K562 (cell line): ENCODE data around the gene PLEK2. TPM values are rescaled to one million over a fixed set of nuclear protein-coding genes. Genes with fewer than 3 reads are reported as not detected.
A peak's percentile ranks its signal among the peaks of the same experiment; 100 is the strongest.

Source experiments
- CBX3 ChIP-seq, 2 experiments: IDR thresholded peaks; 1 replicate in 1 of 2; 2 replicates in 1 of 2; pipeline ENCODE4 v1.6.1; 2012; ENCODE audit warnings: inconsistent platforms in 2 of 2, low read length in 2 of 2, borderline replicate concordance in 1 of 2, control low read depth in 1 of 2
- CHD4 ChIP-seq: fragments of 200-600 bp; sonication (generic); IDR thresholded peaks from 3 replicates; pipeline ENCODE4 v1.6.1; 2012; ENCODE audit warnings: low read depth, mild to moderate bottlenecking, mixed read lengths, low read length, inconsistent platforms; ENCODE audit not compliant: insufficient read depth, insufficient replicate concordance, poor library complexity, severe bottlenecking
- HOXB6 ChIP-seq: fragments of 250-450 bp; sonication (Bioruptor Pico); IDR thresholded peaks from 2 replicates; pipeline ENCODE4 v1.5.1; 2022; ENCODE audit warnings: mild to moderate bottlenecking, borderline replicate concordance
- ZNF445 ChIP-seq: fragments of 250-450 bp; sonication (Bioruptor Pico); IDR thresholded peaks from 2 replicates; pipeline ENCODE4 v1.4.0; 2020; ENCODE audit warnings: low read depth, mild to moderate bottlenecking, moderate library complexity
- ZNF699 ChIP-seq: fragments of 250-450 bp; sonication (Bioruptor Pico); IDR thresholded peaks from 2 replicates; pipeline ENCODE4 v1.8.0; 2021; ENCODE audit warnings: mild to moderate bottlenecking, moderate library complexity; ENCODE audit not compliant: insufficient replicate concordance
- polyA plus RNA-seq, 8 experiments: library from polyadenylated mRNA; depleted of rRNA in 4 of 8; stranded (reverse) in 5 of 8; unstranded in 3 of 8; fragments of >200 nt; fragmentation: Nextera tagmentation in 2 of 8; fragmentation: Illumina TruSeq in 1 of 8; extraction: Ambion mirVana in 2 of 8; extraction: Trizol in 1 of 8; gene quantifications; 2 replicates each; pipeline versions ENCODE4 v1.2.1 to v1.2.3, GENCODE V29; 2011 to 2014; ENCODE audit warnings: inconsistent platforms in 1 of 8, missing spikeins in 1 of 8
- total RNA-seq, 7 experiments: library from RNA; depleted of rRNA in 6 of 7; stranded (reverse); fragments of >200 nt in 6 of 7; fragmentation: Illumina TruSeq in 2 of 7; extraction: Trizol in 2 of 7; gene quantifications; 2 replicates each; pipeline versions ENCODE4 v1.2.1 to v1.2.3, GENCODE V29; 2011 to 2021; ENCODE audit warnings: low replicate concordance in 1 of 7
- TF ChIP-seq, protein P1 (sequence below): sonication (generic); formaldehyde crosslinking; IDR thresholded peaks from 2 replicates; pipeline ENCODE4 v1.8.0; 2022; ENCODE audit warnings: mild to moderate bottlenecking, missing genetic modification reagents
- TF ChIP-seq, protein P2 (sequence below): fragments of 450-650 bp; IDR thresholded peaks from 2 replicates; pipeline ENCODE4 v1.6.1; 2014; ENCODE audit warnings: low read depth, mild to moderate bottlenecking, moderate library complexity, borderline replicate concordance
- TF ChIP-seq, protein P3 (sequence below): fragments of 250-450 bp; sonication (Bioruptor Pico); IDR thresholded peaks from 2 replicates; pipeline ENCODE4 v1.6.1; 2021; ENCODE audit warnings: mild to moderate bottlenecking

Gene PLEK2
- total and polyA plus RNA-seq, 9 of the 15 experiments (the other 6 are each of a cell fraction or from before 2014, with no cell fraction given), result not detected

DNA sequence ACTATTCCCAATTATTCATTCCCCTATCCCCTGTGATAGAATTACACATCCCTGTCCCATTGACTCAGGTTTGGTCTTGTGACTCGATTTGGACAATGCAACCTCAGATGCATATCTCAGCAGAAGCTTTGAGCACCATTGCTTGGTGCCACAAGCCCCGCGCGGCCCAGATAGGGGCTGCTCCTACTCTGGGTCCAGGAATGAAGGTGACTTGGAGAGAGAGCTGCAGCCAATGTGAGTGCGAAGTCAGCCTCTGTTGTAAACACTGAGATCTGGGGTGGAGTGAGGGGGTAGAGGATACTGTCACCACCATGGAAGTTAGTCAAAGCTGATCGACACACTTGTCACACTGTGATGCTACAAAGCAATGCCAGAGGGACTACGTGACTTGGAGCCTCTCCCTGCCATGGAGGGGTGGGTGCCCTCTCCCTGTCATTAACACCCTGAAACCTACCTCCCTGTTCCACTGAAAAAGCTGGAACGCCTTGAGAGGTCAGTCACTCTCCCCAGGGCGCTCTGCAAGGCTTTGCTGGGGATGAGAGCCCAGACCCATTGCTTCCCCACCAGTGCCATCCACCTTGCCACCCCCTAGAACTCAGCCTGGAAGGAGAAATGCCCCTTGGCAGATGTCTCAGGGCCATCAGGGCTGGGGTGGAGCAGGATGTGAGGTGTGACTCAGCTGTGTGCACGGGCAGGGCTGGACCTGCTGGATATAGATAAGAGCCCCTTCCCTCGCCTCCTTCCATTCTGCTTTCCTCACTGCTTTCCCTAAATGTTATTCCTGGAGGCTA, 6.6 kb upstream of the PLEK2 start (continued):
- TF ChIP-seq, protein P1, sequence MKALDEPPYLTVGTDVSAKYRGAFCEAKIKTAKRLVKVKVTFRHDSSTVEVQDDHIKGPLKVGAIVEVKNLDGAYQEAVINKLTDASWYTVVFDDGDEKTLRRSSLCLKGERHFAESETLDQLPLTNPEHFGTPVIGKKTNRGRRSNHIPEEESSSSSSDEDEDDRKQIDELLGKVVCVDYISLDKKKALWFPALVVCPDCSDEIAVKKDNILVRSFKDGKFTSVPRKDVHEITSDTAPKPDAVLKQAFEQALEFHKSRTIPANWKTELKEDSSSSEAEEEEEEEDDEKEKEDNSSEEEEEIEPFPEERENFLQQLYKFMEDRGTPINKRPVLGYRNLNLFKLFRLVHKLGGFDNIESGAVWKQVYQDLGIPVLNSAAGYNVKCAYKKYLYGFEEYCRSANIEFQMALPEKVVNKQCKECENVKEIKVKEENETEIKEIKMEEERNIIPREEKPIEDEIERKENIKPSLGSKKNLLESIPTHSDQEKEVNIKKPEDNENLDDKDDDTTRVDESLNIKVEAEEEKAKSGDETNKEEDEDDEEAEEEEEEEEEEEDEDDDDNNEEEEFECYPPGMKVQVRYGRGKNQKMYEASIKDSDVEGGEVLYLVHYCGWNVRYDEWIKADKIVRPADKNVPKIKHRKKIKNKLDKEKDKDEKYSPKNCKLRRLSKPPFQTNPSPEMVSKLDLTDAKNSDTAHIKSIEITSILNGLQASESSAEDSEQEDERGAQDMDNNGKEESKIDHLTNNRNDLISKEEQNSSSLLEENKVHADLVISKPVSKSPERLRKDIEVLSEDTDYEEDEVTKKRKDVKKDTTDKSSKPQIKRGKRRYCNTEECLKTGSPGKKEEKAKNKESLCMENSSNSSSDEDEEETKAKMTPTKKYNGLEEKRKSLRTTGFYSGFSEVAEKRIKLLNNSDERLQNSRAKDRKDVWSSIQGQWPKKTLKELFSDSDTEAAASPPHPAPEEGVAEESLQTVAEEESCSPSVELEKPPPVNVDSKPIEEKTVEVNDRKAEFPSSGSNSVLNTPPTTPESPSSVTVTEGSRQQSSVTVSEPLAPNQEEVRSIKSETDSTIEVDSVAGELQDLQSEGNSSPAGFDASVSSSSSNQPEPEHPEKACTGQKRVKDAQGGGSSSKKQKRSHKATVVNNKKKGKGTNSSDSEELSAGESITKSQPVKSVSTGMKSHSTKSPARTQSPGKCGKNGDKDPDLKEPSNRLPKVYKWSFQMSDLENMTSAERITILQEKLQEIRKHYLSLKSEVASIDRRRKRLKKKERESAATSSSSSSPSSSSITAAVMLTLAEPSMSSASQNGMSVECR (CRISPR knock-in tag), result no peak
- TF ChIP-seq ZNF445 (CRISPR knock-in tag) (no peak), CBX3 (IDR thresholded peaks at IDR 0.05; ENCODE audit: borderline replicate concordance in 1 of 2, low read length in 2 of 2) (0 out of 3 replicates have a peak, but pooled peaks of 1 of the 2 experiments have one; percentile 27), ZNF699 (CRISPR knock-in tag) (no peak), CHD4 (no peak), HOXB6 (CRISPR knock-in tag) (no peak)
- TF ChIP-seq, protein P2, sequence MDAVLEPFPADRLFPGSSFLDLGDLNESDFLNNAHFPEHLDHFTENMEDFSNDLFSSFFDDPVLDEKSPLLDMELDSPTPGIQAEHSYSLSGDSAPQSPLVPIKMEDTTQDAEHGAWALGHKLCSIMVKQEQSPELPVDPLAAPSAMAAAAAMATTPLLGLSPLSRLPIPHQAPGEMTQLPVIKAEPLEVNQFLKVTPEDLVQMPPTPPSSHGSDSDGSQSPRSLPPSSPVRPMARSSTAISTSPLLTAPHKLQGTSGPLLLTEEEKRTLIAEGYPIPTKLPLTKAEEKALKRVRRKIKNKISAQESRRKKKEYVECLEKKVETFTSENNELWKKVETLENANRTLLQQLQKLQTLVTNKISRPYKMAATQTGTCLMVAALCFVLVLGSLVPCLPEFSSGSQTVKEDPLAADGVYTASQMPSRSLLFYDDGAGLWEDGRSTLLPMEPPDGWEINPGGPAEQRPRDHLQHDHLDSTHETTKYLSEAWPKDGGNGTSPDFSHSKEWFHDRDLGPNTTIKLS, result no peak
- TF ChIP-seq, protein P3, sequence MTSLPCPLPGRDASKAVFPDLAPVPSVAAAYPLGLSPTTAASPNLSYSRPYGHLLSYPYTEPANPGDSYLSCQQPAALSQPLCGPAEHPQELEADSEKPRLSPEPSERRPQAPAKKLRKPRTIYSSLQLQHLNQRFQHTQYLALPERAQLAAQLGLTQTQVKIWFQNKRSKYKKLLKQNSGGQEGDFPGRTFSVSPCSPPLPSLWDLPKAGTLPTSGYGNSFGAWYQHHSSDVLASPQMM (CRISPR knock-in tag), result no peak
